Measurements from ENCODE around the gene CAPZB.
A peak's percentile ranks its signal among the peaks of the same experiment; 100 is the strongest.

Gene CAPZB

DNA sequence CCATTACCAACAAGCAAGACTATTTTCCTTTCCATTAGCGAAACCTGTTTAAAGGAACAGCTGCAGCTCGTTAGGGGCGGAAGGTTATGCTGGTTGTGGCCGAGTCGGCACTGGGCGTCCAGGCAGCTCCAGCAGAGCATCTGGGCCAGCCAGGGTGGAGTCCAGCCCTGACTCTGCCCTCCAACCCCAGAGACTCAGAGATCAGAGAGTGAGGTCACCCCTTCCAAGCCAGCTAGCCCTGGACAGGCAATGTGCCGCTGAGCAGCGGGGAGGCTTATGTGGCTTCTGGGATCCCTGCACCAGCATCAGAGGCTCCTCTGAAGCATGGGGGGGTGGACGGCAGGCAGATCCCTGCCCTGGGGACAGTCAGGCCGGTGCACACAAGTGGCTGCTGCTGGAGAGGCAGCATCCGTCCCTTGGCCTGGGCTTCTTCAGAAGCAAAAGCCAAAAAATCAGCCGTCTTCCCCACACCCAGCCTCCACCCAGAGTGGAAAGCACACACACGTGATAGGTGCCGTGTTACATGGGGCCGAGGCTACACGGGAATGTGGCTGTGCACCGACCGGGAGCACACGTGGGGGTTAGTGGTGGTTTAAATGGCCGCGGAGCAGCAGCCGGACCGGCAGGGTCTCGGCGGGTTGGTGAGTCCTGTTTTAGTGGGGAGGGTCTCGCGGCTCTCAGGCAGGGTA, 143.1 kb downstream of the CAPZB start:
- Histone ChIP-seq H3K36me3 (replicated peaks; ENCODE audit: insufficient read depth, low read length) (no peaks in the 10 kb centered on the region), H2AFZ (ENCODE audit: low read length) (no peak overlapping the region)

GRCh38 chr1:19341201-19342061, 143.9 kb downstream of the CAPZB start:
- DNase-seq = peak; percentile 69

More for the DNA sequence above, 143.1 kb downstream of the CAPZB start:
- Histone ChIP-seq H3K27me3 (replicated peaks; ENCODE audit: insufficient read depth, low read length) (no peaks in the 10 kb centered on the region), H3K4me2 (ENCODE audit: low read depth, low read length) (no peak overlapping the region), H3K79me2 (ENCODE audit: low read length) (no peaks in the 10 kb centered on the region), H3K9me2 (replicated peaks; ENCODE audit: insufficient read depth, low read length) (no peaks in the 10 kb centered on the region), H4K20me1 (ENCODE audit: insufficient read depth, low read length) (no peaks in the 10 kb centered on the region), H3F3A (ENCODE audit: insufficient read depth, low read length) (no peaks in the 10 kb centered on the region), H3K4me1 (ENCODE audit: low read length) (no peaks in the 10 kb centered on the region), H3K27ac (ENCODE audit: low read length) (no peak overlapping the region), H3K9ac (ENCODE audit: low read length) (no peak overlapping the region), H3K9me3 (replicated peaks; ENCODE audit: insufficient read depth, low read length) (no peaks in the 10 kb centered on the region), H3K4me3 (ENCODE audit: low read length) (no peak overlapping the region)
- DNase-seq = no peak
- TF ChIP-seq EZH2 (optimal IDR thresholded peaks at IDR 0.05; ENCODE audit: low read depth, low read length) = no peak
- TF ChIP-seq EZH2phosphoT487 (IDR thresholded peaks at IDR 0.05; ENCODE audit: low read length) = no peak
- no peak for TF ChIP-seq CTCF (IDR thresholded peaks at IDR 0.05; ENCODE audit: low read length)

GRCh38 chr1:19340387-19340937, 144.9 kb downstream of the CAPZB start:
- H3K9ac ChIP-seq (ENCODE audit: low read length) = no peak overlapping the region
- H3K27me3 ChIP-seq (replicated peaks; ENCODE audit: insufficient read depth, low read length) = no peaks in the 10 kb centered on the region
- no peaks in the 10 kb centered on the region for H3K9me3 ChIP-seq (replicated peaks; ENCODE audit: insufficient read depth, low read length)
- TF ChIP-seq EZH2 (optimal IDR thresholded peaks at IDR 0.05; ENCODE audit: low read depth, low read length) (no peak), CTCF (IDR thresholded peaks at IDR 0.05; ENCODE audit: low read length) (no peak), EZH2phosphoT487 (IDR thresholded peaks at IDR 0.05; ENCODE audit: low read length) (no peak)
- H3K27ac ChIP-seq (ENCODE audit: low read length) = no peak overlapping the region
- no peak for DNase-seq
- H2AFZ ChIP-seq (ENCODE audit: low read length) = no peak overlapping the region
- no peak overlapping the region for H3K4me2 ChIP-seq (ENCODE audit: low read depth, low read length)
- no peaks in the 10 kb centered on the region for H4K20me1 ChIP-seq (ENCODE audit: insufficient read depth, low read length)
- no peaks in the 10 kb centered on the region for H3K4me1 ChIP-seq (ENCODE audit: low read length)
- no peaks in the 10 kb centered on the region for H3K36me3 ChIP-seq (replicated peaks; ENCODE audit: insufficient read depth, low read length)
- H3K4me3 ChIP-seq (ENCODE audit: low read length) = no peak overlapping the region
- no peaks in the 10 kb centered on the region for H3F3A ChIP-seq (ENCODE audit: insufficient read depth, low read length)
- H3K9me2 ChIP-seq (replicated peaks; ENCODE audit: insufficient read depth, low read length) = no peaks in the 10 kb centered on the region
- H3K79me2 ChIP-seq (ENCODE audit: low read length) = no peaks in the 10 kb centered on the region

More at GRCh38 chr1:19341201-19342061, 143.9 kb downstream of the CAPZB start:
- Histone ChIP-seq H3K36me3 (replicated peaks; ENCODE audit: insufficient read depth, low read length) (no peaks in the 10 kb centered on the region), H3K9me2 (replicated peaks; ENCODE audit: insufficient read depth, low read length) (no peaks in the 10 kb centered on the region), H3K4me2 (ENCODE audit: low read depth, low read length) (no peak overlapping the region), H3K4me3 (ENCODE audit: low read length) (no peak overlapping the region), H3K9me3 (replicated peaks; ENCODE audit: insufficient read depth, low read length) (no peaks in the 10 kb centered on the region), H3K79me2 (ENCODE audit: low read length) (no peaks in the 10 kb centered on the region), H3K27me3 (replicated peaks; ENCODE audit: insufficient read depth, low read length) (no peaks in the 10 kb centered on the region), H3F3A (ENCODE audit: insufficient read depth, low read length) (no peaks in the 10 kb centered on the region), H3K4me1 (ENCODE audit: low read length) (no peaks in the 10 kb centered on the region), H3K27ac (ENCODE audit: low read length) (no peak overlapping the region), H4K20me1 (ENCODE audit: insufficient read depth, low read length) (no peaks in the 10 kb centered on the region), H3K9ac (ENCODE audit: low read length) (no peak overlapping the region), H2AFZ (ENCODE audit: low read length) (no peak overlapping the region)
- TF ChIP-seq CTCF (IDR thresholded peaks at IDR 0.05; ENCODE audit: low read length) (peak; percentile 82), EZH2phosphoT487 (IDR thresholded peaks at IDR 0.05; ENCODE audit: low read length) (no peak), EZH2 (optimal IDR thresholded peaks at IDR 0.05; ENCODE audit: low read depth, low read length) (no peak)
